ENCODE results near the gene SLC38A11.

The SLC38A11 gene

GRCh38 chr2:164847981-164848741 is 107.2 kb downstream of the SLC38A11 start:
- H3K4me3 ChIP-seq (ENCODE audit: low read length), result no peak overlapping the region
- no peak for TF ChIP-seq CTCF (conservative IDR thresholded peaks at IDR 0.05; ENCODE audit: low read length)
- peak; percentile 54 for DNase-seq (ENCODE audit: low read depth)

GRCh38 chr2:164847291-164847690 is 108.0 kb downstream of the SLC38A11 start:
- TF ChIP-seq CTCF (conservative IDR thresholded peaks at IDR 0.05; ENCODE audit: low read length), result no peak
- no peak overlapping the region for H3K4me3 ChIP-seq (ENCODE audit: low read length)
- no peak for DNase-seq (ENCODE audit: low read depth)

GRCh38 chr2:164846276-164846675 is 109.0 kb downstream of the SLC38A11 start:
- no peak for DNase-seq (ENCODE audit: low read depth)
- TF ChIP-seq CTCF (conservative IDR thresholded peaks at IDR 0.05; ENCODE audit: low read length), result no peak
- H3K4me3 ChIP-seq (ENCODE audit: low read length), result no peak overlapping the region

Data from AG10803 (cell line).